IMR-90 (cell line): Measurements from ENCODE around the gene ASTN2. TPM values are rescaled to one million over a fixed set of nuclear protein-coding genes. Genes with fewer than 3 reads are reported as not detected.

ENCODE experiments used
- ATAC-seq: fragments of 200-7000 bp; cut with Tn5 transposase; 2 replicates; pipeline ENCODE4 v1.9.1; 2020; ENCODE audit warnings: low read depth, mild to moderate bottlenecking, moderate library complexity
- BruUV-seq: library from RNA; stranded (reverse); fragments of 400-500 nt; replicated peaks from 2 replicates; lab custom pipeline; 2021; lab: Mats Ljungman, UMichigan
- CTCF ChIA-PET: fragments of 300-600 bp; formaldehyde crosslinking; extraction: SDS; loops from one replicate; lab custom pipeline; 2021; ENCODE audit warnings: antibody characterized with exemption; lab: Yijun Ruan, JAX
- POLR2A ChIA-PET: fragments of 300-600 bp; sonication (Branson Sonifier 250); formaldehyde crosslinking; loops from one replicate; lab custom pipeline; 2022; ENCODE audit warnings: antibody characterized with exemption; ENCODE audit not compliant: unreplicated experiment; lab: Charles Lee
- DNase-seq: peaks from one replicate; pipeline ENCODE4 v3.0.0; 2013
- H2AFZ ChIP-seq: replicated peaks from 2 replicates; pipeline ENCODE3; 2013; ENCODE audit warnings: low read length, mild to moderate bottlenecking; ENCODE audit not compliant: poor library complexity
- H2AK5ac ChIP-seq: 2 replicates; pipeline ENCODE4 v1.6.1; 2013; ENCODE audit warnings: low read depth, low read length, inconsistent platforms
- H2AK9ac ChIP-seq: replicated peaks from 2 replicates; pipeline ENCODE3; 2013; ENCODE audit warnings: mild to moderate bottlenecking, low read depth, low read length, moderate library complexity; ENCODE audit not compliant: poor library complexity
- H2BK120ac ChIP-seq: 2 replicates; pipeline ENCODE4 v1.6.1; 2013; ENCODE audit warnings: low read depth, low read length, inconsistent platforms
- H2BK15ac ChIP-seq: 3 replicates; pipeline ENCODE4 v1.6.1; 2013; ENCODE audit warnings: low read depth, low read length, inconsistent platforms
- H2BK20ac ChIP-seq: 2 replicates; pipeline ENCODE4 v1.6.1; 2013; ENCODE audit warnings: low read depth, mild to moderate bottlenecking, inconsistent platforms, low read length, moderate library complexity
- H2BK5ac ChIP-seq: 2 replicates; pipeline ENCODE4 v1.6.1; 2013; ENCODE audit warnings: mild to moderate bottlenecking, low read depth, low read length, inconsistent platforms; ENCODE audit not compliant: poor library complexity, severe bottlenecking
- H3K14ac ChIP-seq: replicated peaks from 2 replicates; pipeline ENCODE4 v1.6.1; 2013; ENCODE audit warnings: low read depth, low read length, inconsistent platforms
- H3K18ac ChIP-seq: 2 replicates; pipeline ENCODE4 v1.6.1; 2013; ENCODE audit warnings: low read depth, low read length, control low read depth
- H3K23ac ChIP-seq: 2 replicates; pipeline ENCODE4 v1.6.1; 2013; ENCODE audit warnings: low read depth, low read length, inconsistent platforms
- H3K27ac ChIP-seq: 2 replicates; pipeline ENCODE4 v1.5.1; 2013; ENCODE audit warnings: mild to moderate bottlenecking, control low read depth, low read length; ENCODE audit not compliant: insufficient read depth
- H3K27me3 ChIP-seq: 2 replicates; pipeline ENCODE4 v1.6.1; 2013; ENCODE audit warnings: low read length; ENCODE audit not compliant: control insufficient read depth, insufficient read depth
- H3K36me3 ChIP-seq: 2 replicates; pipeline ENCODE4 v1.6.1; 2013; ENCODE audit warnings: low read length, mixed read lengths; ENCODE audit not compliant: control insufficient read depth, insufficient read depth
- H3K4ac ChIP-seq: 2 replicates; pipeline ENCODE4 v1.6.1; 2013; ENCODE audit warnings: low read depth, low read length, inconsistent platforms
- H3K4me1 ChIP-seq: 2 replicates; pipeline ENCODE4 v1.6.1; 2013; ENCODE audit warnings: low read length, mixed read lengths; ENCODE audit not compliant: control insufficient read depth, insufficient read depth
- H3K4me2 ChIP-seq: 2 replicates; pipeline ENCODE4 v1.6.1; 2013; ENCODE audit warnings: low read depth, mild to moderate bottlenecking, control low read depth, low read length, moderate library complexity
- H3K4me3 ChIP-seq: 2 replicates; pipeline ENCODE4 v1.5.1; 2013; ENCODE audit warnings: low read depth, mild to moderate bottlenecking, control low read depth, low read length, moderate library complexity; ENCODE audit not compliant: insufficient read depth
- H3K56ac ChIP-seq: 2 replicates; pipeline ENCODE4 v1.6.1; 2013; ENCODE audit warnings: low read length, inconsistent platforms; ENCODE audit not compliant: insufficient read depth; ENCODE audit errors: extremely low read depth
- H3K79me1 ChIP-seq, 2 experiments: 2 replicates each; pipeline ENCODE4 v1.6.1; 2013; ENCODE audit warnings: low read length in 2 of 2, inconsistent platforms in 1 of 2, low read depth in 1 of 2
- H3K9ac ChIP-seq: 2 replicates; pipeline ENCODE4 v1.6.1; 2013; ENCODE audit warnings: low read depth, low read length, control low read depth
- H3K9me1 ChIP-seq: 2 replicates; pipeline ENCODE4 v1.6.1; 2013; ENCODE audit warnings: low read length, inconsistent platforms; ENCODE audit not compliant: insufficient read depth
- H3K9me3 ChIP-seq: 2 replicates; pipeline ENCODE4 v1.6.1; 2013; ENCODE audit warnings: low read length; ENCODE audit not compliant: control insufficient read depth, insufficient read depth
- H4K20me1 ChIP-seq: 2 replicates; pipeline ENCODE4 v1.6.1; 2013; ENCODE audit warnings: low read length, inconsistent platforms; ENCODE audit not compliant: insufficient read depth
- H4K5ac ChIP-seq: 2 replicates; pipeline ENCODE4 v1.6.1; 2013; ENCODE audit warnings: mild to moderate bottlenecking, low read depth, low read length, control low read depth
- H4K8ac ChIP-seq, 2 experiments: 2 replicates each; pipeline ENCODE4 v1.6.1; 2013; ENCODE audit warnings: low read depth in 2 of 2, low read length in 2 of 2, control low read depth in 1 of 2, inconsistent platforms in 1 of 2
- H4K91ac ChIP-seq: 2 replicates; pipeline ENCODE4 v1.6.1; 2013; ENCODE audit warnings: low read depth, low read length, inconsistent platforms; ENCODE audit not compliant: insufficient read depth
- MXI1 ChIP-seq: IDR thresholded peaks from 2 replicates; pipeline ENCODE4 v1.6.1; 2012; ENCODE audit warnings: low read depth, mild to moderate bottlenecking, low read length, moderate library complexity, borderline replicate concordance
- WGBS, 2 experiments: methylation state at CpG; one replicate each; pipeline versions ENCODE4 v1.1.5 to v1.1.7; 2013; ENCODE audit warnings: missing lambda C conversion rate in 2 of 2; ENCODE audit not compliant: insufficient read length in 1 of 2; ENCODE audit errors: extremely low coverage in 2 of 2; 5-methylcytosine and 5-hydroxymethylcytosine counted together
- dilution Hi-C: fragments of 300-500 bp; cut with HindIII; formaldehyde crosslinking; loops from one replicate; pipeline ENCODE4 v1.14.3; 2018; ENCODE audit warnings: low sequenced_read_pairs; ENCODE audit not compliant: unreplicated experiment
- in situ Hi-C: fragments of 300-500 bp; cut with MboI; formaldehyde crosslinking; loops from 3 replicates; pipeline ENCODE4 v1.14.3; 2019; ENCODE audit warnings: low sequenced_read_pairs, inconsistent platforms, mixed read lengths
- intact Hi-C: fragments of 100-400 bp; cut with micrococcal nuclease; formaldehyde crosslinking; loops from 2 replicates; pipeline ENCODE4 v1.10.0; 2022
- polyA plus RNA-seq, 3 experiments: library from polyadenylated mRNA; depleted of rRNA; stranded (reverse); fragments of >200 nt; gene quantifications; 2 replicates each; pipeline ENCODE4 v1.2.3, GENCODE V29; 2012; ENCODE audit warnings: low replicate concordance in 1 of 3
- total RNA-seq: library from RNA; depleted of rRNA; stranded (reverse); fragments of >200 nt; gene quantifications from 2 replicates; pipeline ENCODE4 v1.2.3, GENCODE V29; 2012

The ASTN2 gene
- total and polyA plus RNA-seq, 2 of the 4 experiments (the other 2 are of a cell fraction): 3.8 to 6.8 TPM

DNA sequence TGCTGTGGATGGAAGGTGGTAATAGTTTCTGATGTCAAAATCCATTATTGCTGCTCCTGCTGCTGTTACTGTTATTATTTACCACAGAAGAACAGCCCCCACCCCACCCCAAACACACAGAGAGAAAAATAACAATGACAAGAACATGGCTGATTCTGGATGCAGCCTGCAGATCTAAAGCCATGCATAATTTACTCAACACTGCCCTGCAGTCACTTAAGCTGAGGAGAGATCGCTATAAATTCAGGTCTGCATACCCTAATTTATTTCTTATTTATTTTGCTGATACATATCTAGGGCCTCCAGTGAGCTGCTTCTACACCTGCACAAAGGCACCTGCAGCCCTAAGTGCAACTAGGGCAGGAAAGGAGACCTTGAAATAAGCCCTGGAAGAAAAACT lies 595.7 kb downstream of the ASTN2 start:
- WGBS, 2 experiments: no CpG with 5 or more reads among the region's 1 CpG
- no peak overlapping the region for H4K8ac ChIP-seq

More for the DNA sequence above, 595.7 kb downstream of the ASTN2 start:
- Histone ChIP-seq H4K20me1 (no peaks in the 10 kb centered on the region), H2BK20ac (no peak overlapping the region), H2AK9ac (no peak overlapping the region), H3K9me3 (no peaks in the 10 kb centered on the region), H3K27ac (no peak overlapping the region), H3K56ac (no peak overlapping the region; the same call in 1 of the 2 replicates), H3K14ac (no peak overlapping the region), H3K36me3 (no peaks in the 10 kb centered on the region), H3K4ac (no peak overlapping the region), H3K23ac (no peak overlapping the region), H4K91ac (no peak overlapping the region), H3K27me3 (no peaks in the 10 kb centered on the region), H2AFZ (no peak overlapping the region), H3K9ac (no peak overlapping the region), H2BK15ac (no peak overlapping the region), H3K9me1 (no peaks in the 10 kb centered on the region), H3K18ac (no peak overlapping the region), H3K4me2 (no peak overlapping the region), H3K4me1 (no peaks in the 10 kb centered on the region), H2BK5ac (no peak overlapping the region), H3K4me3 (no peak overlapping the region), H3K79me1 (no peaks in the 10 kb centered on the region), H2BK120ac (no peak overlapping the region), H2AK5ac (no peak overlapping the region), H4K5ac (no peak overlapping the region)
- BruUV-seq: no TSS peak
- no peak for TF ChIP-seq MXI1
- in situ Hi-C loops (no loop called here), intact Hi-C loops (no loop called here), dilution Hi-C loops (no loop called here)
- ChIA-PET POLR2A (no interaction called here), CTCF (no interaction called here)
- DNase-seq: no peak
- no peak for ATAC-seq
